Measurements from ENCODE around the gene METAP1. TPM values are rescaled to one million over a fixed set of nuclear protein-coding genes. Genes with fewer than 3 reads are reported as not detected.
"Not testable (repeated sequence)": the region's sequence is repeated elsewhere in the genome, so short reads cannot be mapped to it uniquely, and the experiment has no call there.

Gene METAP1
- total and polyA plus RNA-seq, 11 donors, result 36.9 to 71.4 (median 63.6) TPM

- intact Hi-C loops (cut with DNase I), result loop anchor here in 5 of 10 donors (1.0 to 10.0 kb wide), 7 partner anchors 93 to 944 kb away; partner anchors contain the start of genes METAP1 (in 4 of the 5), RAP1GDS1 (in 2 of the 5), EIF4E (in 1 of the 5) and STPG2 (in 1 of the 5)
- Histone ChIP-seq H3K27ac (peak within 1 kb of the TSS; percentile 84 to 96 (median 92)), H3K9me3 (no peaks in the 10 kb centered on the region), H3K4me3 (peak within 1 kb of the TSS; percentile 37 to 88 (median 69)), H3K36me3 (peaks cover 0 to 22% (median 20%) of the 10 kb centered on the region in 9 donors), H3K4me1 (peaks cover 0 to 57% (median 30%) of the 10 kb centered on the region in 12 donors), H3K27me3 (no peaks in the 10 kb centered on the region)
- WGBS, 4 donors, result 0 to 1% (median 1%) methylated on average over 26 to 53 of the region's 53 CpGs
- peak; percentile 98 to 100 (median 98) for ATAC-seq
- peak in 1 of 2 donors; percentile 82 for TF ChIP-seq POLR2A (IDR thresholded peaks at IDR 0.05)
- TF ChIP-seq, protein P1, sequence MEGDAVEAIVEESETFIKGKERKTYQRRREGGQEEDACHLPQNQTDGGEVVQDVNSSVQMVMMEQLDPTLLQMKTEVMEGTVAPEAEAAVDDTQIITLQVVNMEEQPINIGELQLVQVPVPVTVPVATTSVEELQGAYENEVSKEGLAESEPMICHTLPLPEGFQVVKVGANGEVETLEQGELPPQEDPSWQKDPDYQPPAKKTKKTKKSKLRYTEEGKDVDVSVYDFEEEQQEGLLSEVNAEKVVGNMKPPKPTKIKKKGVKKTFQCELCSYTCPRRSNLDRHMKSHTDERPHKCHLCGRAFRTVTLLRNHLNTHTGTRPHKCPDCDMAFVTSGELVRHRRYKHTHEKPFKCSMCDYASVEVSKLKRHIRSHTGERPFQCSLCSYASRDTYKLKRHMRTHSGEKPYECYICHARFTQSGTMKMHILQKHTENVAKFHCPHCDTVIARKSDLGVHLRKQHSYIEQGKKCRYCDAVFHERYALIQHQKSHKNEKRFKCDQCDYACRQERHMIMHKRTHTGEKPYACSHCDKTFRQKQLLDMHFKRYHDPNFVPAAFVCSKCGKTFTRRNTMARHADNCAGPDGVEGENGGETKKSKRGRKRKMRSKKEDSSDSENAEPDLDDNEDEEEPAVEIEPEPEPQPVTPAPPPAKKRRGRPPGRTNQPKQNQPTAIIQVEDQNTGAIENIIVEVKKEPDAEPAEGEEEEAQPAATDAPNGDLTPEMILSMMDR (IDR thresholded peaks at IDR 0.05), result no peak
- DNase-seq, result peak; percentile 90 to 94 (median 93)
Measured at GRCh38 chr4:99088481-99089365, 93.2 kb downstream of the METAP1 start, which contains the start of gene ADH5. Gene ADH5, minus strand, starts transcription at chr4:99088788. Its CDS starts 88 bp downstream, at chr4:99088700.

DNA sequence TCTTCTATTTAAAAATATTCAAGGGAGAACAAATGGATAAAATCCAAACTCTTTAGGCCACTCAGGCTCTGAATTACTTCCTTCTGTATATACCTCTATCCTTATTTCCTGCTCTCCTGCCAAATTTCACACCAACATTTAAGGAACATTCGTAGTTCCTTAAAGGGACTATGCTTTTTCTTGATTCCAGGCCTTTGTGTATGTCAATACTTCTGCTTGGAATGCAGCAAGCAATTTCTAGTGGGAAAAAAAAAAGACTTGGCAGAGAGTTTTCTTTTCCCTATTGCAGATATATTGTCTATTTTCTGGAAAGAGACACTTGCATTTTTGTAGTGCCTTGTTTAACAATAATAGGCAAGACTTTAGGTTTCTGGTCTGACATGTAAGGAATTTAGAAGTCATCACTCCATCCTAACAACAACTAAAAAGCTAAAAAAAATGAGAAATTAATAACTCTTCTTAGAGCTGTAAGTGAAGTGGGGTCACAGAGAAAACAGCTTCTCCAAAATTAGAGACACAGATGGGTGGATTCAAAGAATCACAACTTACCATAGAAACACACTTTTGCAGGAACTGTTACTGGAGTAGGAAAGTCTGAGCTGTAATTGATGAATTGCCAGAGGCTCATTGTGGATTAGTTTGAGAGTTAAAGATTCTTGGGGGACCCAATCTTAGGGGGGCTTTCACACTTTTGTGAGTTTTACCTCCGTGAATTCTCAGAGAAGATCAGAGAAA, 95.1 kb downstream of the METAP1 start:
- intact Hi-C loops (cut with DNase I), result no loop called here
- TF ChIP-seq POLR2A (IDR thresholded peaks at IDR 0.05), result no peak
- TF ChIP-seq, protein P1 (IDR thresholded peaks at IDR 0.05), result no peak
- Histone ChIP-seq H3K27me3 (no peaks in the 10 kb centered on the region), H3K4me1 (peaks cover 0 to 38% (median 23%) of the 10 kb centered on the region in 12 donors), H3K27ac (peak overlapping the region in 3 of 12 donors; percentile 37 to 96 (median 94)), H3K9me3 (no peaks in the 10 kb centered on the region), H3K36me3 (peaks cover 0 to 3% (median under 1%) of the 10 kb centered on the region in 9 donors), H3K4me3 (peak overlapping the region in 2 of 12 donors; percentile 1 to 71)
- 65 to 77% (median 73%) methylated on average over 2 of the region's 2 CpGs for WGBS, 4 donors
- ATAC-seq (no peak), DNase-seq (no peak)

DNA sequence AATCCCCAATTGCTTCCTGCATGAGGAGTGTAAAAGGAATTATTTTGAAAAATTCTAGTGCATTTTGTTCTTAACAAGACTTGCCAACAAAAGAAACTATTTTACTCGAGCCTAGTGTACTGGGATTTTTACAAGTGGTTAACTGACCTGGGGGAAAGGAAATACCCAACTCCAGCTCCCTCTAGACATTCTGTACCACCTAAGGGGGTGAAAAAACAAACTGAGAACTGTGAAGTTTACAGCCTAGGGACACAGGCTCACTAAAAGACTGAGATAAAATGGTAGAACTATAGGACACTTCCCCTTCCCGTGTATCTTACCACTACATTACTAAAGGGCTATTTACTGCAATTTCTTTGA, 95.7 kb downstream of the METAP1 start:
- Histone ChIP-seq H3K9me3 (no peaks in the 10 kb centered on the region), H3K27me3 (no peaks in the 10 kb centered on the region), H3K4me3 (no peak overlapping the region), H3K36me3 (no peaks in the 10 kb centered on the region), H3K4me1 (peaks cover 0 to 35% (median 19%) of the 10 kb centered on the region in 12 donors), H3K27ac (peak overlapping the region in 2 of 12 donors; percentile 13 to 94)
- TF ChIP-seq, protein P1 (IDR thresholded peaks at IDR 0.05), result no peak
- TF ChIP-seq POLR2A (IDR thresholded peaks at IDR 0.05), result no peak
- DNase-seq (no peak), ATAC-seq (no peak)
- WGBS, 4 donors, result 57 to 63% (median 60%) methylated on average over 2 of the region's 2 CpGs
- intact Hi-C loops (cut with DNase I), result no loop called here

- ATAC-seq; H3K4me3 ChIP-seq; H3K27me3 ChIP-seq; DNase-seq; H3K36me3 ChIP-seq; H3K9me3 ChIP-seq; intact Hi-C loops (cut with DNase I): not testable (repeated sequence)
- 75 to 86% (median 78%) methylated on average over 2 of the region's 2 CpGs for WGBS, 4 donors
- Histone ChIP-seq H3K27ac (peak overlapping the region in 3 of 12 donors; percentile 26 to 94 (median 37)), H3K4me1 (peaks cover 0 to 29% (median 14%) of the 10 kb centered on the region in 12 donors)
Measured at GRCh38 chr4:99091841-99092240, 96.3 kb downstream of the METAP1 start.

Measured in heart left ventricle (tissue), 16 donors.